Measurements from ENCODE around the gene ZNF358.
A peak's percentile ranks its signal among the peaks of the same experiment; 100 is the strongest.
"Not testable (repeated sequence)": the region's sequence is repeated elsewhere in the genome, so short reads cannot be mapped to it uniquely, and the experiment has no call there.

ZNF358 gene

DNA sequence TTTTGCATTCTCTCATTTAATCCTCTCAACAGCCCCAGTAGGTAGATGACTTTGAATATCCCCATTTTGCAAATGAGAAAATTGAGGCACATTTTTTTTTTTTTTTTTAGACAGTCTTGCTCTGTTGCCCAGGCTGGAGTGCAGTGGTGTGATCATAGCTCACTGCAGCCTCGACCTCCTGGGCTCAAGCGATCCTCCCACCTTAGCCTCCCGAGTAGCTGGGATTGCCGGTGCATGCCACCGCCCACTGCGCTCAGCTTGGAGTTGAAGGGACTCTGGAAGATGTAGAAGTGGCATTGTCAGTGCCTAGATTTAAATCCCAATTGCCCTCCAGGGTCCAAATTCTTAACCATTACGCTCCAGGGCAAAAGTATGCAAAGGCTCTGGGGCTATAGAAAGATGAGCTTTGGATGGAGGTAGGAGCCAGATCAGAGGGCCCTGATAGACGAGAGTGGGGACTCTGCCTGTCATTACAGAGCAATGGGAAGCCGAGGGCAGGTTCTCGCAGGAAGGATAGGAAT lies 5.7 kb downstream of the ZNF358 start:
- no peak for DNase-seq

DNA sequence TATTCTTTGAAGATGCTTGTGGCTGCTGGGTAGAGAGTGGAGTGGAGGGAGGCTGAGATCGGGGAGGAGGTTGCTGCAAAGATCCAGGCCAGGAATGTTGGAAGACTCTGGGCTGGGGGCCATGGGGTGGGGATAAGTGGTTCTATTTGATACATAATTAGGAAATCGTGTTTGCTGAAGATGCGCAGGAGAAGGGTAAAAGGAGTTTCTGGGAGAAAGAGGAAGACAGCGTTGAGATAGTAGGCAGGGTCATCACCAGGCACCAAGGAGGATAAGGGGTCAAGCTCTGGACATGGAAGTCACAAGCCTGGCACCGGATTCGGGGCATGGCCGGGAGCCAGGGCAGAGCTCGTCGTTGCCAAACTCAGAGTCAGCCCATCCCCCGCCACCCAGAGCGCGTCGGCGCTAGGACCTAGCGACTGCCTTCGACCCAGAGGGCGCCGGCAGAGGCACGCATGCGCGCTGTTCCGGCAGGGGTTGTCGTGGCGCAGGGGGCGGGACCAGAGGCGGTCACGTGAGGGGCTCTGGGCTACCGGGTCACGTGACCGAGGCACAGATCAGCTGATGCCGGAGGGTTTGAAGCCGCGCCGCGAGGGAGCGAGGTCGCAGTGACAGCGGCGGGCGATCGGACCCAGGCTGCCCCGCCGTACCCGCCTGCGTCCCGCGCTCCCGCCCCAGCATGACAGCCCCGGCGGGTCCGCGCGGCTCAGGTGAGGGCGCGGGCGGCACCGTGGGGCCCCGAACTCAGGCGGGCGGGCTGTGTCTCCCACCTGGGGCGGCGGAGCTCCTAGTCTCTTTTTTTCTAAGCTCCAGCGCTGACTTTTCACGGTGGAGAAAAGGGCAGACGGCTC lies 6.4 kb downstream of the ZNF358 start, which contains the start of gene MCOLN1:
Gene MCOLN1 (plus strand): TSS at position 553 of the 851 bp plus-strand sequence. CDS start 127 bp downstream, at position 680.
- peak; percentile 100 for DNase-seq

DNA sequence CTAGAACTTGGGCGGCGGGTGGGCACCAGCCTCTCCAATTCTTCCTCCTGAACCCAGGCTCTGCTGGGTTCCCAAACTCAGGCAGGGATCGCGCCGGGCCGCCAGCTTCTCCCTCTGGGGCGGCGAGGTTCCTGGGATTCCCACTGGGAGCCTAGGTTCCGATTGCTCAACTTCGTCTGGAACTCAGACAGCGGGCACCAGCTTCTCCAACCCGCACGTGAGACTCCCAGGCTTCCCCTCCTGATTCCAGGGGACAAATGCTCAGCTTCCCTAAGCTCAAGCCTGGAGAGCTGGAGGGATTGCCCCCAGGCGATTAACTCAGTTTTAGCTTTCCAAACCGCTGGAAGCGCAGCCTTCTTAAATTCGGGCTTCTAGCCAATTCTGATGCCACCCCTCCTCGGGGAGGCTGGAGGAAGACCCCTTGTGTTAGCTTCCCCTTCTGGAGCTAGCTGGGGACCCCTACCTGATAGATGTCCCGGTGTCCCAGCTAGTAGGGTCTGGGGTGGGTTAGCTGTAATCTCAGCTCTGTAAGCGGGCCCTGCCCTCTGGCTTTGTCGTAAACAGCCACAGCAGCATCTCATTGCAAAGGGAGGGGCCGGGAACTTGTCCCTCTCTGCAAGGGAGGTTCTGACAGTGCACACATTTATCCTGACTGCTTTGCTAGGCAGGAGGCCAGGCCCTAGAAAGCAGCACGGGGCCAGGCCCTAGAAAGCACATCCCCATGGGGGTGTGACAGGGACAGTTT lies 7.2 kb downstream of the ZNF358 start:
- no peak for DNase-seq

DNA sequence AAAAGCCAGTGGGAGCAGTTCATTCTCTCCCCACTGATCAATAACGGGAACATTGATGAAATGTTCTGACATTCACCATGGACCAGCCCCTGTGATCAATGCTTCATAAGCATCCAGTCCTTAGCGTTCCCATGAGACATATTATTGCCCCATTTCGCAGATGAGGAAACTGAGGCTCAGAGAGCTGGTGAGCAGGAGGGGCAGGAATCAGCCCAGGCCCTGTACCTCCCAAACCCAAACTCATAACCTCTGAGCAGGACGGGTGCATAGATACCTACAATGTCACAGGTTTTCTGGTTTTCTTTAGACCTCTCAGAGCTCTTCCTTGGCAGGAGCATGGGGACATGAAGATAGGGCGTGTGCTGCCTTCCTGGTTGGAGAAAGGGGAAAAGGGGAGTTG lies 8.6 kb downstream of the ZNF358 start:
- no peak for DNase-seq

DNA sequence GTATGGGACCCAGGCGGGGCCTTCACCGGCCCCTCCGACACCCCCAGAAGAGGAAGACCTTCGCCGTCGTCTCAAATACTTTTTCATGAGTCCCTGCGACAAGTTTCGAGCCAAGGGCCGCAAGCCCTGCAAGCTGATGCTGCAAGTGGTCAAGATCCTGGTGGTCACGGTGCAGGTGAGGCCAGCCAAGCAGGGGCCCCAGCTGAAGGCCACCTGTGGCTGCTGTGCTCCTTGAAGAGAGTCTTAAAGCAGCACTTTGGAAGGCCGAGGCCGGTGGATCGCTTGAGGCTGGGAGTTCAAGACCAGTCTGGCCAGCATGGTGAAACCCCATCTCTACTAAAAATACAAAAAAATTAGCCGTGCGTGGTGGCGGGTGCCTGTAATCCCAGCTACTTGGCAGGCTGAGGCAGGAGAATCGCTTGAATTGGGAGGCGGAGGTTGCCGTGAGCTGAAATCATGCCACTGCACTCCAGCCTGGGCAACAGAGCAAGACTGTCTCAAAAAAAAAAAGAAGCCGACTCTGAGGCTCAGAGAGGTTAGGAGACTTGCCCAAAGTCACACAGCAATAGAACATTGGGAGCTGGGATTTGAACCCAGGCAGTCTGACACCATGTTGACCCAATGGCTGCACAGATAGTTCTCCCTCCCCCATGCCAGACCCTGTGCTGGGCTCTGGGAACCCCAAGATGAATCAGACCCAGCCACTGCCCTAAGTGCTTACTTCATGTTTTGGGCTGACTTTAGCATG lies 9.3 kb downstream of the ZNF358 start:
- no peak for DNase-seq

GRCh38 chr19:7526059-7526929 lies 10.4 kb downstream of the ZNF358 start:
- no peak for DNase-seq

GRCh38 chr19:7527516-7528191 lies 11.8 kb downstream of the ZNF358 start:
- no peak for DNase-seq

DNA sequence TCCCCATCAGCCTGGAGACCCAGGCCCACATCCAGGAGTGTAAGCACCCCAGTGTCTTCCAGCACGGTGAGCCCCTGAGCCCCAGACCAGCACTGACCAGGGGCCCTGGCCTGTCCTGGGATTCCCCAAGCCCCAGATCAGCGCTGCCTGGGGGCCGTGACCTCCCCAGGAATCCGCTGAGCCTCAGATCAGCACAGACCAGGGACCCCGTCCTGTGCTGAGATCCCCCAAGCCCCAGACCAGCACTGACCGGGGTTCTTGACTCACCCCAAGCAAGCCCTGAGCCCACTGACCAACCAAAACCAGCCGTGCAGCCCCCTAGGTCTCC lies 12.3 kb downstream of the ZNF358 start:
- no peak for DNase-seq

GRCh38 chr19:7528522-7529245 lies 12.8 kb downstream of the ZNF358 start:
- DNase-seq = no peak

DNA sequence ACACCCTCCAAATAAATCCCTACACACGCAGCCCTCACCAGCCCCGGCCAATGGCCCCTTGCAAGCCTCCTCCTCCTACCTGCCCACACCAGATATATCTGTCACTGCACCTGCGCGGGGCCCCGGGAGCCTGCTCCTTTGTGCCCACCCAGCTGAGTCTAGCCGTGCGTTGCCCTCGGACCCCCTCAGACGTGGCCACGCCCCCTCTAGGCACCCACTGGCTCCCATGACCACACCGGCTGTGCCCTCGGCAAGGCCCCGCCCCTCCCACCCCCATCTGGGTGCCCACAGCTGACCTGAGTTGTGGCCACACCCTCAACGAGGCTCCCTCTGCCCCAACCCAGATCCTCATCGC lies 13.3 kb downstream of the ZNF358 start:
- no peak for DNase-seq

- DNase-seq = no peak
Observed at GRCh38 chr19:7529610-7530490, 13.9 kb downstream of the ZNF358 start.

DNA sequence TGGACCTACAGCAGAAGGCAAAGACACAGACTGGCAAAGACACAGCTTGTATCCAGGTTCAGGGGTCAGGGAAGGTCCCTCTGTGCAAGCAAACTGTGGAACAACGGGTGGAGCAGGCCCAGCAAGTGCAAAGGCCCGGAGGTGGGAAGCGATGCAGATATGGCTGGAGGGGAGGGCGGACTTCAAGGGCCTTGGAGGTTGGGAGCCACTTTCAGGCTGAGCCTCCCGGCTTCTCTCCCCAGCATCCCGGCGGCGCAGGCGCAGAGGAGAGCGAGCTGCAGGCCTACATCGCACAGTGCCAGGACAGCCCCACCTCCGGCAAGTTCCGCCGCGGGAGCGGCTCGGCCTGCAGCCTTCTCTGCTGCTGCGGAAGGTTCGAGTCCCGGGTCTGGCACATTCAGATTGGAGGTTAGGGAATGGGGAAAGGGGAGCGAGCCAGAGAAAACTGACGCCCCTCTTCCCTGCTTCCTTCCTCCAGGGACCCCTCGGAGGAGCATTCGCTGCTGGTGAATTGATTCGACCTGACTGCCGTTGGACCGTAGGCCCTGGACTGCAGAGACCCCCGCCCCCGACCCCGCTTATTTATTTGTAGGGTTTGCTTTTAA lies 17.5 kb downstream of the ZNF358 start:
- DNase-seq = no peak

- DNase-seq = peak; percentile 81
Observed at GRCh38 chr19:7533925-7534480, 18.1 kb downstream of the ZNF358 start.

DNA sequence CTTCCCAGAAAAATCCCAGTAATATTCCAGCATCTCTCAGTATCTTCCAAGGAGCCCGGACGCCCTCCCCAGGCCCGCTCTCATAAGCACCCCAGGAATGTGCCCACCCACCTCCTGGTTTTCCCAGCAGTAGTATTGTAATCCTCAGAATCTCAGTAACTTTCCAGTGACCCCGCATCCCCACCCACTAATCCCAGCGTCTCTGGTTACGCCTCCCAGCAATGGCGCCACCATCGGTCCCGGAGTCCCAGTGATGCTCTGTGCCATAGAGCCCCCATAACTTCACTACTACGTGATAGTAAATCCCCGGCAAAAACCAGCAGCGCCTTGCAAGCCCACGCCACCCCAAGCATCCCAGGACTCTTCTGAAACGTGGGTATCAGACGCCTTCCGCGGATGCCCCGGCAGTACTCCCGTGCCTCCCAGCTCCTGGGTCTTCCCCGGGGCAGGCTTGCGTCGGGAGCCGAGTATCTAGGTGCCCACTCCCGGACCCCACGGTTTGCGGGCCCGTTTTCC lies 18.7 kb downstream of the ZNF358 start:
- DNase-seq = no peak

DNA sequence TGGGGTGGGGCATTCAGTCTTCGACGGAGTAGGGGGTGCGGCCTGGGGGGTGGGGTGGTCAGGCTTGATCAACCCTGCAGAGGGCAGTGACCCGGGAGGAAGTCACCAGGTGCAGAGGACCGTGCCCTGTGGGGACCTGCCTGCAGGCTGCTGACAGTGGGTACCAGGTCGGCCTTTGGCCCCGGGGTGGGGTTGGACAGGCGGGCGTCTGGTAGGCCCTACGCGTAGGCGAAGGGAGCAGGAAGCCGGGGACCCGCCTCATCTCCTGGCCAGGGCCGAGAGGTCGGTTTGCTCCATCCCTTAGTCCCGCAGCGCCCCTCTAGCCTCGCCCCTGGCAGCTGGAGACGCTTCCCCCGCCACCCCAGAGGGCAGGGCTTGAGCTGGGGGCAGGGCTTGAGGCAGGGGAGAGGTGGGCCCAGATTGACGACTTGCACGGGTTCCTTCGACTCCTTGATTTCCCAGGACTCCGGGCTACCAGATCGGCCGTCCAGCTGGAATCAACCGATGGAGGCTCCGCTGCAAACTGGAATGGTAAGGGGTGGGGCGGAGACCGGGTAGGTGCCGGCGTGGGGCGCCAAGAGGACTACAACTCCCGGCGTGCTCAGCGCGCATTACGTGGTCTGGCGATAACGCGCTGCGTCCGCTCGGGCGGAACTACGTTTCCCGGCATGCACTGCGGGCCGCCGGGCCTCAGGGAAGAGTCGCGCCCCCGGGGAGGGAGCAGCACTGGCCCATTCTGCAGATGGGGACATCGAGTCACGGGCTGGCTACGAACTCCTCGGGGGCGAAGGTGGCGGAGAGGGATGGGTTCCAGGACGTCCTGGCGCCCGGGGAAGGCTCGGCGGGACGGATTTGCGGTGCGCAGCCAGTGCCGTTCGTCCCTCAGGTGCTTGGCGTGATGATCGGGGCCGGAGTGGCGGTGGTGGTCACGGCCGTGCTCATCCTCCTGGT lies 19.4 kb downstream of the ZNF358 start, which contains the start of gene PNPLA6:
Gene PNPLA6 (plus strand): TSS at position 671 of the 951 bp plus-strand sequence. CDS start 72 bp downstream, at position 743.
- peak; percentile 89 for DNase-seq

DNA sequence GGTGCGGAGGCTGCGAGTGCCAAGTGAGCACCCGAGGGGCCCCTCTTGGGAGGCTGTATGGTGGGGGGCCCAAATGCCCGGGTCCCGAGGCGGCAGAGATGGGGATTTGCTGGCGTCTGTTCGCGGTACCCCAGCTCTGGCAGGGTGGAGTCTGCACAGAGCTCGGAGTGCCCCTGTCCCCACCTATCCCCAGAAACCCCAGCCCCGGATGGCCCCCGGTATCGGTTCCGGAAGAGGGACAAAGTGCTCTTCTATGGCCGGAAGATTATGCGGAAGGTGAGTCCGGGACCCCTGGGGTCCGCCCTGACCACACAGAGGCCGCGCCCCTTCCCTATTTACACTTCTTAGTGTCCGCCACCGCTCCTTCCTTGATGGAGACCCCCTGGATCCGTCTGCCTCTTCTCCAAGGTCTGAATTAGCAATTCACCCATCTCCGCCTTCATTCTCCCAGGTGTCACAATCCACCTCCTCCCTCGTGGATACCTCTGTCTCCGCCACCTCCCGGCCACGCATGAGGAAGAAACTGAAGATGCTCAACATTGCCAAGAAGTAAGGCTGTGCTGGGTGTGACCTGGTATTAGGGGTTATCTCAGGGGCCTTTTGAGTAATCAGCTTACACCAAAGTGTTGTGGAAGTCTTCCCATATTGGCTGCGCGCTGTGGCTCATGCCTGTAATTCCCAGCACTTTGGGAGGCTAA lies 20.2 kb downstream of the ZNF358 start:
- no peak for DNase-seq

DNA sequence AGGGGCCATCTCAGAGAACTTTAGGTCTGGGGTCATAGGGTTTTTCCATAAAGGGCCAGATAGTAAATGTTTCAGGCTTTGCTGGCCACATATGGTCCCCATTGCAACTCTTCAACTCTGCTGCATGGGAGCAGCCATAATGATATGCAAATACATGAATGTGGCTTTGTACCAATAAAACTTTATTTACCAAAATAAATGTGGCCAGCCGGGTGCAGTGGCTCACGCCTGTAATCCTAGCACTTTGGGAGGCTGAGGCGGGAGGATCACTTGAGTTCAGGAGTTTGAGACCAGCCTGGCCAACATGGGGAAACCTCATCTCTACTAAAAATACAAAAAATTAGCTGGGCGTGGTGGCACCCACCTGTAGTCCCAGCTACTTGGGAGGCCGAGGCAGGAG lies 23.1 kb downstream of the ZNF358 start:
- not testable (repeated sequence) for DNase-seq

Measured in activated gamma-delta T cell treated with Interleukin-2 at 50 U/mL for 16 hours (primary cell).